Subcutaneous abdominal adipose tissue (tissue), 5 donors: Measurements from ENCODE around the gene KRTAP25-1.

Experiments
- H3K27ac ChIP-seq: one replicate; pipeline ENCODE4 v1.7.0; 2013; ENCODE audit warnings: low read depth, mild to moderate bottlenecking, inconsistent platforms, low read length, moderate library complexity
- H3K27me3 ChIP-seq, 5 donors: one replicate each; pipeline ENCODE4 v1.7.0; 2013; ENCODE audit warnings: low read length in 5 of 5, inconsistent platforms in 1 of 5; ENCODE audit not compliant: control insufficient read depth in 5 of 5, insufficient read depth in 4 of 5
- H3K36me3 ChIP-seq, 5 donors: one replicate each; pipeline ENCODE4 v1.7.0; 2013; ENCODE audit warnings: low read length in 5 of 5; ENCODE audit not compliant: control insufficient read depth in 5 of 5, insufficient read depth in 5 of 5
- H3K4me1 ChIP-seq, 5 donors: one replicate each; pipeline ENCODE4 v1.7.0; 2013; ENCODE audit warnings: low read length in 5 of 5, mild to moderate bottlenecking in 3 of 5, moderate library complexity in 1 of 5; ENCODE audit not compliant: control insufficient read depth in 5 of 5, insufficient read depth in 5 of 5
- H3K4me3 ChIP-seq, 5 donors: one replicate each; pipeline ENCODE4 v1.7.0; 2013; ENCODE audit warnings: low read length in 5 of 5, low read depth in 1 of 5
- H3K9ac ChIP-seq, 5 donors: one replicate each; pipeline ENCODE4 v1.7.0; 2013; ENCODE audit warnings: low read length in 5 of 5, mild to moderate bottlenecking in 4 of 5, moderate library complexity in 3 of 5
- H3K9me3 ChIP-seq, 5 donors: one replicate each; pipeline ENCODE4 v1.7.0; 2013; ENCODE audit warnings: low read length in 5 of 5; ENCODE audit not compliant: control insufficient read depth in 5 of 5
- donor health status: healthy.
- donor health status: healthy.
- donor health status: healthy.
- donor health status: healthy.
- donor health status: healthy.

The KRTAP25-1 gene

DNA sequence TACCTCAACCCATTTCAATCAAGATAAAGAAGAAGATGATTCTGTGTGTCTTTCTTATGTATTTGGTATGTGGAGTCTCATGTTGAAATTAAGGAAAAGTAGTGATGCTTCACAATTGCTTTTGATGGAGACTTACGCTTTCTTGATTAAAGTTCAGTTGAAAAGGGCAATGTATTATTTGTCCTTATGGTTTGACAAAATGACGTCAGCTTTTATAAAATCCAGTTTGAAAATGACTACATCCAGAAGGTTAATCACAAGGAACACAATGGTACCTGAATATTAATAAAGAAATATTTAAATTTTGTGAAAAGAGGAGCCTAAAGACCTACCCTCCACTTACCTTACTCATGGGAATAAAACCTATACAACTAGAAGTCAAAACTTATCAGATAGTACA is 26.4 kb upstream of the KRTAP25-1 start:
- Histone ChIP-seq H3K27ac (no peak overlapping the region), H3K36me3 (no peaks in the 10 kb centered on the region), H3K9me3 (no peaks in the 10 kb centered on the region), H3K27me3 (no peaks in the 10 kb centered on the region), H3K9ac (no peak overlapping the region), H3K4me1 (no peaks in the 10 kb centered on the region), H3K4me3 (no peak overlapping the region)

DNA sequence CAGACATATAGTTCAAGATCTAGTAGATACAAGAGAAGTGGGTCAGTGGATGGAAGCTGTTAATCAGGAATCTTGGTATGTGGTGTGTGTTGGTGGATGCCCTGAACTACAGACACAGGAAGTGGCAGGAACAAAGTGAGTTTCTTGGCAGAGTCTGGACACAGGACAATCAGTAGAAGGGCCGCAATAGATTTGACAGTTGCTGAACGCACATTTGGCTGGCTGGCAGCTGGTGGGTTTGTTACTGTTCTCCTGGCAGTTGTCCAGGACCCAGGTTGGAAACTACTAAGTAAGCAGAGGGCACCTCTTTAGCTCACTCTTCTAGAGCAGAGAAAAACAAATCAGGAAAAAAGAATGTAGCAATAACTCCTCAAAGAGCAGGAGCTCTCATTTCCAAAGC is 17.6 kb upstream of the KRTAP25-1 start:
- no peak overlapping the region for H3K27ac ChIP-seq
- H3K9me3 ChIP-seq: no peaks in the 10 kb centered on the region
- no peak overlapping the region for H3K4me3 ChIP-seq
- no peaks in the 10 kb centered on the region for H3K4me1 ChIP-seq
- no peaks in the 10 kb centered on the region for H3K36me3 ChIP-seq
- no peak overlapping the region for H3K9ac ChIP-seq
- H3K27me3 ChIP-seq: no peaks in the 10 kb centered on the region

DNA sequence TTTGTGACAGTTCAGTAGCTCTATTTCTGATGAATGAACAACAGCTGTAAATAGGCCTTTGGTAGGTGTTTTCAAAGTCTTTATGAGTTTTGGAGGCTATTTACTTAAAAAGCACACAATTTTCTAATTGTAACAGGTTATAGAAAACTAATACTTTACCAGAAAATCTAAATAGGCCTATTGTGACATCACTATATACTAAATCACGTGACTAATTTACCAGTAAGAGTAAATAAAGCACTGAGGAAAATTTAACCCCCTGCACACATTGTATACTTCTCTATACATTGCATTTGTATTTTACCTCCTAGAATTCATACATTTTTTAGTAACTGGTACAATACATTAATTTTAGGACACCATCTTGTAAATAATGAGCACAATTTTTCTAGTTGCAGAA is 15.8 kb upstream of the KRTAP25-1 start:
- no peak overlapping the region for H3K27ac ChIP-seq
- H3K4me3 ChIP-seq: no peak overlapping the region
- H3K4me1 ChIP-seq: no peaks in the 10 kb centered on the region
- no peaks in the 10 kb centered on the region for H3K36me3 ChIP-seq
- H3K9ac ChIP-seq: no peak overlapping the region
- no peaks in the 10 kb centered on the region for H3K27me3 ChIP-seq
- no peaks in the 10 kb centered on the region for H3K9me3 ChIP-seq

DNA sequence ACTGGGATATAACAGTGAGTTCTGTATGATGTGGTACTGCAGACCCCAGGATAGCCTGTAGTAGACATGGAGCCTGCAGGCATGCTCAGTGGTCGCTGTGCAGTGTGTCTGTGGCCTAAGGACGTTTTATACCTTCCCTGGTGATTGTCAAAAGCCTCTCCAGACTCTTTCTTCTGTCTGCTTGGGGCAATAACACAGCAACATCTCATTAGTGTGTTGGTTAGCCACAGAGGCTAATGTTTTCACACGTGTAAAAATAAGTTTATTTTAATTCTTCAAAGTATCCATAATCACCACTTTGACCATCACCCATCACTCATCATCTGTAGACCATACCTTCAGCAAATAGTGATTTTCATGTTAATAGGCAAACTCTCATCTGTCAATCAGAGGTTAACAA is 6.5 kb downstream of the KRTAP25-1 start, which contains the start of gene KRTAP24-1:
Gene KRTAP24-1 (minus strand): TSS at position 101 of the 400 bp plus-strand sequence. CDS start 18 bp downstream, at position 83.
- Histone ChIP-seq H3K9ac (no peak within 1 kb of the TSS), H3K27me3 (no peaks in the 10 kb centered on the region), H3K4me1 (peaks cover 0 to 12% (median 6%) of the 10 kb centered on the region in 5 donors), H3K4me3 (no peak within 1 kb of the TSS), H3K27ac (no peak within 1 kb of the TSS), H3K9me3 (no peaks in the 10 kb centered on the region), H3K36me3 (no peaks in the 10 kb centered on the region)

DNA sequence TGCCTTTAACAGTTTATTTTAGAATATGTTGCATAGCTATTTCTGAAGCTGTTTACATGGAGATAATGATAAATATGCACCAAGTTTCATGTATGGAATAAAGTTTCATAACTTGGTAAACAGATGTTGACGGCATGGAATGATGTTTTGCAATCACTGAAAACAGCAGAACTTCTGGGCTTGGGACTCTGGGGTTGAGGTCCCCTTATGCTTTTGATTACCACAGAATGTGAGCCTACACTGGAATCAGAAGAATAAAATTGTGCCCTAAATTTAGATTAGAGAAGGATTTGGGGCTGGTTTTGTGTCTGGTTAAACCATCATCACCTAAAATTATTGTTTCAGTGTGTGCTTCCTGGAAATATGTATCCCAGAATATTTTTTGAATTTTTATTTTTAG is 17.7 kb downstream of the KRTAP25-1 start:
- Histone ChIP-seq H3K9ac (no peak overlapping the region), H3K27ac (no peak overlapping the region), H3K9me3 (no peaks in the 10 kb centered on the region), H3K4me1 (peaks cover 0 to 18% (median 11%) of the 10 kb centered on the region in 5 donors), H3K4me3 (no peak overlapping the region), H3K36me3 (no peaks in the 10 kb centered on the region), H3K27me3 (no peaks in the 10 kb centered on the region)

DNA sequence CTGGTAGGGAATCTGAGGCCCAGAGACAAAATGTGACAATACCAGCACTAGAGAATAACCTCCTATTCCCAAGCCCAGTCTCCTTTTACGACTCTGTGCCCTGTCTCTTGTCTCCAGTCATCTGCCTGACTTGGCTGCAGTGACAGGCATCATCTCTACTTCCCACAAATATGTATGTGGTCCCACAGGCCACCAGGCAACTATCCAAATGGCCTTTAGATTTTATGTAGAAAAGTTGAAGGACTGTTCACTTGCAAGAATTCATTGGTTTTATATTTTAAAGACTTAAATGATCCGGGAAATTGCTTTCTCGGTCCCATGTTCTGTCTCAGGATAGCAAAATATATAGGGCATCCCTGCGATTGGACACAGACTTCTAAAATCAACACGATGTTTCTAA is 18.2 kb downstream of the KRTAP25-1 start:
- H3K4me1 ChIP-seq: peaks cover 0 to 18% (median 11%) of the 10 kb centered on the region in 5 donors
- no peaks in the 10 kb centered on the region for H3K27me3 ChIP-seq

DNA sequence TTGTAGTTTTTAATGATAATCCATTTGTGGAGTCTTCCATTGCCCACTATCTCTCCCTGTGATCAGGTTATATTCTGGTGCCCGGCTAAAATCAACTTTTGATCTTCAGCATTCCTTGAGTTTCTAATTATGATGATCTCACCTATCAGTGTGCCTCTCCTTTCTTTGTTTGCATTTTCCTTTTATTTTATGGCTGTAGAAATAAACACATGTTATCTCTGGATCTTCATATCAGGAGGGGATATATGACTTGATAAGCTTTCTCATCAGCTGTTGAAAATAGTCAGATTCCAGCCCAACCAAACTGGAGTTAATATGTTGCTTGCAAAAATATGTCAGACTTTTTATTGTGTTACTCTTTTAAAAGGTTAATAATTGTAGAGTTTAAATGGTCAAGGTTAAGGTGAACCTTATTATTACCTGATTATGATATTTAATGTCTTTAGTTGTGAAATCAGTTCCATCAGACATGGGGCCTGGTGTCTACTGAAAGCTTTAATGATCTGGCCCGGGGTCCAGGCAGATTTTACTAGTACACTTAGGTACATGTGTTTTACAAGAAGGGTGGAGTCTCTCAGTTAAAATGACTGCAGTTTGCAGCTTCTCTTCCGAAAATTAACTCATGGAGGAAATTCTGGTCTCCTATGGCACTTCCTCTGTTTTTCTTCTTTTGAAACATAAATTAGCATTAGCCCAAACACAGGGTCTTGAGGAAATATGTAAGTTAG is 19.3 kb downstream of the KRTAP25-1 start:
- Histone ChIP-seq H3K9ac (no peak overlapping the region), H3K4me1 (peaks cover 0 to 18% (median 11%) of the 10 kb centered on the region in 5 donors), H3K9me3 (no peaks in the 10 kb centered on the region), H3K27me3 (no peaks in the 10 kb centered on the region), H3K27ac (no peak overlapping the region), H3K36me3 (no peaks in the 10 kb centered on the region), H3K4me3 (no peak overlapping the region)

More for the DNA sequence above, 18.2 kb downstream of the KRTAP25-1 start:
- Histone ChIP-seq H3K36me3 (no peaks in the 10 kb centered on the region), H3K27ac (no peak overlapping the region), H3K9me3 (no peaks in the 10 kb centered on the region), H3K4me3 (no peak overlapping the region), H3K9ac (no peak overlapping the region)

DNA sequence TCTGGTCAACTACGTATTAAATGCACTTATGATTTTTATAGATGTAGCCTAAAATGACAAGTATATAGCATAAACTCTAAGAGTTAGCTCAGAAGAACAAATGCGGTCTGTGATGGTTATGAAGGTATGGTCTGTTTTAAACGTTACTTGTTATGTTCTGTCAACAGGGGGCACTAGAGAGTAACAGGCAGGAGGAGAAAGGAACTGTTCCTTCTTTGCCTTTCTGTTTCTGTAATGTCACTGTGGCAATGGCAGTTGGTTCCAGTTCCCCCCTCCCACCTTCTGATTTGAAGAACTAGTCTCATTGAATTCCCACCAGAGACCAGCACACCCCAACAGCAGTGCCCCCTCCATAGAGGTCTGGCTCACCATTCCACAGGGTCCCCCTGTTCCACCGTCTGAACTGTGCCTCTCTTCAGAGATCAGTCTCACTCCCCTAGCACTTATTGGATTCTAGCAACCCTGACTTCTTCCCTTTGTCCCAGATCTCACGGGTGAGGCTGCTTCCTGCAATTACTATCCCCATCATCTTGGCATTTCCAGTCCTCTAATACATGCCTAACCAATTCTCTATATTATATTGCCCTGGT is 20.6 kb downstream of the KRTAP25-1 start:
- Histone ChIP-seq H3K36me3 (no peaks in the 10 kb centered on the region), H3K27ac (no peak overlapping the region), H3K4me1 (peaks cover 0 to 18% (median 11%) of the 10 kb centered on the region in 5 donors), H3K27me3 (no peaks in the 10 kb centered on the region), H3K4me3 (peak overlapping the region in 1 of 5 donors; percentile 1), H3K9me3 (no peaks in the 10 kb centered on the region), H3K9ac (no peak overlapping the region)

DNA sequence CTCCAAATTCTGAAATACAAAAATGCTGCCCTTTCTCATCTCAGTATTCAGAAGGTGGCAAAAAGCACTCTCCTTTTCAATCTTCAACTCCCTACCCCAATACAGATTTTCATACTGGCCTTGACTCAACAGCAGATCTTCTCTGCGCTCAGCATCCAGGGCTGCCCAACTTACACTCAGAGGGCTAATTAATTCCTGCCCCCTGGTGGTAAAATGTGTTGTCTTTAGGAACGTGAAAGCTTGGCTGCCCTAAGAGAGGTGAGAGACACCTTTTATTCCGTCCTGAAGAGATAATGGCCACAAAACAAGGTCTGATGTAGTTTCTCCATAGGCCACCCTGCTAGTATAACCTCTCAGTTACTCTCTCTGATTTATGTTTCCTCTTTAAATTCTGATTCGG is 31.5 kb downstream of the KRTAP25-1 start:
- Histone ChIP-seq H3K27ac (no peak overlapping the region), H3K4me1 (no peaks in the 10 kb centered on the region)

DNA sequence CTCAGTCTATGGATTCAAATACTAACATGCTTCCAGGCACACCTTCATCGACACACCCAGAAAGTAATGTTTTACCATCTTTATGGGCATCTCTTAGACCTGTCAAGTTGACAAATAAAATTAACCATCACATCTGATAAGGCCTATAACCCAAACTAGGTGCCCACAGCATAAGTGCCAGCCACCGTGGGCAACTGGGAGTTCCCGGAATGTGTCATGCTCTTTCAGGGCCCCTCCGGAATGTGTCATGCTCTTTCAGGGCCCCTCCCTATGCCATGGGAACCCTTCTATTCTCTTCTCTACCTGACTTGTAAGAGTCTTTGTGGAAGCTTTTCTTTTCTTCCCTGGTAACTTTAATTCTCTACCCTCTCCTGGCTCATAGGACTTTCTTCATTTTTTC is 33.2 kb downstream of the KRTAP25-1 start:
- H3K4me1 ChIP-seq: no peaks in the 10 kb centered on the region
- no peak overlapping the region for H3K27ac ChIP-seq
- H3K27me3 ChIP-seq: no peaks in the 10 kb centered on the region
- no peaks in the 10 kb centered on the region for H3K36me3 ChIP-seq
- no peak overlapping the region for H3K4me3 ChIP-seq
- H3K9ac ChIP-seq: no peak overlapping the region
- H3K9me3 ChIP-seq: no peaks in the 10 kb centered on the region

More for the DNA sequence above, 31.5 kb downstream of the KRTAP25-1 start:
- no peak overlapping the region for H3K9ac ChIP-seq
- no peaks in the 10 kb centered on the region for H3K9me3 ChIP-seq
- no peak overlapping the region for H3K4me3 ChIP-seq
- no peaks in the 10 kb centered on the region for H3K27me3 ChIP-seq
- no peaks in the 10 kb centered on the region for H3K36me3 ChIP-seq
